HEK293 (cell line): ENCODE results near the gene TSPOAP1.

ENCODE experiments used
- CTCF ChIA-PET: fragments of 350-600 bp; formaldehyde crosslinking; extraction: SDS; loops from one replicate; lab custom pipeline; 2021; ENCODE audit warnings: antibody characterized with exemption; lab: Yijun Ruan, JAX
- POLR2A ChIA-PET: fragments of 300-600 bp; formaldehyde crosslinking; extraction: SDS; loops from one replicate; lab custom pipeline; 2020; ENCODE audit warnings: antibody characterized with exemption, inconsistent platforms; lab: Yijun Ruan, JAX
- H3K27ac ChIP-seq: fragments of 200-500 bp; sonication (Bioruptor generic); 2 replicates; pipeline ENCODE4 v1.5.1; 2014; ENCODE audit warnings: low read depth, low read length, control low read depth, inconsistent platforms; ENCODE audit errors: extremely low read depth
- H3K36me3 ChIP-seq, 2 experiments: fragments of 200-500 bp in 1 of 2; sonication (Bioruptor generic) in 1 of 2; 1 replicate in 1 of 2; 2 replicates in 1 of 2; pipeline ENCODE4 v1.5.1; 2014 to 2017; ENCODE audit warnings: inconsistent platforms in 2 of 2, low read length in 2 of 2; ENCODE audit not compliant: control insufficient read depth in 2 of 2, insufficient read depth in 1 of 2
- H3K4me1 ChIP-seq: fragments of 200-500 bp; sonication (Bioruptor generic); 2 replicates; pipeline ENCODE4 v1.5.1; 2014; ENCODE audit warnings: mild to moderate bottlenecking, low read length, inconsistent platforms; ENCODE audit not compliant: control insufficient read depth, insufficient read depth
- H3K4me3 ChIP-seq: 2 replicates; pipeline ENCODE4 v1.5.1; 2011; ENCODE audit warnings: low read depth, mild to moderate bottlenecking, control low read depth, low read length, moderate library complexity
- H3K9me3 ChIP-seq: fragments of 200-500 bp; sonication (Bioruptor generic); 2 replicates; pipeline ENCODE4 v1.5.1; 2014; ENCODE audit warnings: low read depth, low read length, inconsistent platforms; ENCODE audit not compliant: control insufficient read depth, insufficient read depth
- HOXC10 ChIP-seq: sonication (generic); formaldehyde crosslinking; IDR thresholded peaks from 2 replicates; pipeline ENCODE4 v1.8.1; 2023; ENCODE audit warnings: mild to moderate bottlenecking, missing genetic modification reagents
- KLF10 ChIP-seq: fragments of 450-650 bp; IDR thresholded peaks from 2 replicates; pipeline ENCODE4 v1.5.1; 2018; ENCODE audit warnings: missing biosample characterization, mild to moderate bottlenecking, missing genetic modification characterization
- YY2 ChIP-seq: fragments of 450-650 bp; formaldehyde crosslinking; IDR thresholded peaks from 2 replicates; pipeline ENCODE4 v1.5.1; 2016; ENCODE audit warnings: missing biosample characterization, missing genetic modification characterization
- ZBTB21 ChIP-seq: fragments of 450-650 bp; formaldehyde crosslinking; IDR thresholded peaks from 2 replicates; pipeline ENCODE4 v1.5.1; 2017; ENCODE audit warnings: missing biosample characterization, missing genetic modification characterization
- ZBTB8A ChIP-seq: fragments of 450-650 bp; formaldehyde crosslinking; IDR thresholded peaks from 2 replicates; pipeline ENCODE4 v1.5.1; 2016; ENCODE audit warnings: missing biosample characterization, missing genetic modification characterization
- ZNF155 ChIP-seq: fragments of 450-650 bp; formaldehyde crosslinking; IDR thresholded peaks from 2 replicates; pipeline ENCODE4 v1.5.1; 2016; ENCODE audit warnings: missing biosample characterization, missing genetic modification characterization
- ZNF211 ChIP-seq: fragments of 450-650 bp; formaldehyde crosslinking; IDR thresholded peaks from 2 replicates; pipeline ENCODE4 v1.5.1; 2016; ENCODE audit warnings: low read depth, missing biosample characterization, missing genetic modification characterization
- ZNF266 ChIP-seq: fragments of 450-650 bp; formaldehyde crosslinking; IDR thresholded peaks from 2 replicates; pipeline ENCODE4 v1.5.1; 2016; ENCODE audit warnings: missing biosample characterization, missing genetic modification characterization, low read depth
- ZNF555 ChIP-seq: fragments of 450-650 bp; formaldehyde crosslinking; conservative IDR thresholded peaks from 2 replicates; pipeline ENCODE4 v1.5.1; 2017; ENCODE audit warnings: missing biosample characterization, mild to moderate bottlenecking, missing genetic modification characterization, inconsistent platforms
- ZNF624 ChIP-seq: fragments of 450-650 bp; formaldehyde crosslinking; IDR thresholded peaks from 2 replicates; pipeline ENCODE4 v1.5.1; 2017; ENCODE audit warnings: missing biosample characterization, missing genetic modification characterization
- ZNF629 ChIP-seq: fragments of 450-650 bp; formaldehyde crosslinking; IDR thresholded peaks from 2 replicates; pipeline ENCODE4 v1.5.1; 2017; ENCODE audit warnings: missing biosample characterization, missing genetic modification characterization
- TF ChIP-seq, protein P1 (sequence below): fragments of 450-650 bp; formaldehyde crosslinking; IDR thresholded peaks from 2 replicates; pipeline ENCODE4 v1.5.1; 2016; ENCODE audit warnings: missing biosample characterization, missing genetic modification characterization
- TF ChIP-seq, protein P2 (sequence below): fragments of 450-650 bp; formaldehyde crosslinking; IDR thresholded peaks from 2 replicates; pipeline ENCODE4 v1.5.1; 2016; ENCODE audit warnings: missing biosample characterization, missing genetic modification characterization
- TF ChIP-seq, protein P3 (sequence below): fragments of 450-650 bp; formaldehyde crosslinking; IDR thresholded peaks from 2 replicates; pipeline ENCODE4 v1.5.1; 2016; ENCODE audit warnings: missing biosample characterization, missing genetic modification characterization
- TF ChIP-seq, protein P4 (sequence below): fragments of 450-650 bp; formaldehyde crosslinking; conservative IDR thresholded peaks from 2 replicates; pipeline ENCODE4 v1.5.1; 2016; ENCODE audit warnings: low read depth, missing biosample characterization, missing genetic modification characterization
- TF ChIP-seq, protein P5 (sequence below): fragments of 450-650 bp; formaldehyde crosslinking; IDR thresholded peaks from 2 replicates; pipeline ENCODE4 v1.5.1; 2016; ENCODE audit warnings: missing biosample characterization, missing genetic modification characterization
- TF ChIP-seq, protein P6 (sequence below): sonication (generic); formaldehyde crosslinking; IDR thresholded peaks from 2 replicates; pipeline ENCODE4 v1.8.1; 2022; ENCODE audit warnings: mild to moderate bottlenecking, moderate library complexity, missing genetic modification reagents

Gene TSPOAP1

DNA sequence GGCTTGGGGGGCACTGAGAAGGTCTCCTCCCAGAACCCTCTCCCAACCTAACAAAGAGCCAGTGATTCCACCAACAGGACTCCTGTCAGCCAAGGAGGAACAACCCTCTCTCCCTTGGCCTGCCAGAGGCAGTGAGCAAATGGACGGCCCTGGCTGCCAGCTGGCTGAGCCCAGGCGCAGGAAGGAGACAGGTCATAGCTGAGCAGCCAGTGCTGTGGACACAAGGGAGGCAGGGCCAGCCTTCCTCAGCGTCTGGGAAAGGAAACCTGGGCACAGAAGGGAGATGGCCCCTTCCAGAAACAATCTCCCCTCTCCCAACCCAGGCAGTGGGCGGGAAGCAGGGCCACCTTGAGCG, 50.0 kb downstream of the TSPOAP1 start:
- H3K4me3 ChIP-seq: no peak overlapping the region
- POLR2A ChIA-PET: no interaction called here
- H3K4me1 ChIP-seq: no peaks in the 10 kb centered on the region
- H3K9me3 ChIP-seq: no peaks in the 10 kb centered on the region
- CTCF ChIA-PET: interaction anchor here (1.1 kb wide), 1 partner anchor 22 kb away, joined by 4 read pairs; no protein-coding TSS in a partner anchor
- H3K27ac ChIP-seq: no peak overlapping the region
- H3K36me3 ChIP-seq: no peaks in the 10 kb centered on the region
- TF ChIP-seq ZBTB8A (tag by site-specific recombination): no peak
- TF ChIP-seq, protein P1, sequence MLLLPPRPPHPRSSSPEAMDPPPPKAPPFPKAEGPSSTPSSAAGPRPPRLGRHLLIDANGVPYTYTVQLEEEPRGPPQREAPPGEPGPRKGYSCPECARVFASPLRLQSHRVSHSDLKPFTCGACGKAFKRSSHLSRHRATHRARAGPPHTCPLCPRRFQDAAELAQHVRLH (tag by site-specific recombination): no peak
- TF ChIP-seq, protein P2, sequence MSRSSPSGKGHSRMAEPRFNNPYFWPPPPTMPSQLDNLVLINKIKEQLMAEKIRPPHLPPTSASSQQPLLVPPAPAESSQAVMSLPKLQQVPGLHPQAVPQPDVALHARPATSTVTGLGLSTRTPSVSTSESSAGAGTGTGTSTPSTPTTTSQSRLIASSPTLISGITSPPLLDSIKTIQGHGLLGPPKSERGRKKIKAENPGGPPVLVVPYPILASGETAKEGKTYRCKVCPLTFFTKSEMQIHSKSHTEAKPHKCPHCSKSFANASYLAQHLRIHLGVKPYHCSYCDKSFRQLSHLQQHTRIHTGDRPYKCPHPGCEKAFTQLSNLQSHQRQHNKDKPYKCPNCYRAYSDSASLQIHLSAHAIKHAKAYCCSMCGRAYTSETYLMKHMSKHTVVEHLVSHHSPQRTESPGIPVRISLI: no peak
- TF ChIP-seq, protein P3, sequence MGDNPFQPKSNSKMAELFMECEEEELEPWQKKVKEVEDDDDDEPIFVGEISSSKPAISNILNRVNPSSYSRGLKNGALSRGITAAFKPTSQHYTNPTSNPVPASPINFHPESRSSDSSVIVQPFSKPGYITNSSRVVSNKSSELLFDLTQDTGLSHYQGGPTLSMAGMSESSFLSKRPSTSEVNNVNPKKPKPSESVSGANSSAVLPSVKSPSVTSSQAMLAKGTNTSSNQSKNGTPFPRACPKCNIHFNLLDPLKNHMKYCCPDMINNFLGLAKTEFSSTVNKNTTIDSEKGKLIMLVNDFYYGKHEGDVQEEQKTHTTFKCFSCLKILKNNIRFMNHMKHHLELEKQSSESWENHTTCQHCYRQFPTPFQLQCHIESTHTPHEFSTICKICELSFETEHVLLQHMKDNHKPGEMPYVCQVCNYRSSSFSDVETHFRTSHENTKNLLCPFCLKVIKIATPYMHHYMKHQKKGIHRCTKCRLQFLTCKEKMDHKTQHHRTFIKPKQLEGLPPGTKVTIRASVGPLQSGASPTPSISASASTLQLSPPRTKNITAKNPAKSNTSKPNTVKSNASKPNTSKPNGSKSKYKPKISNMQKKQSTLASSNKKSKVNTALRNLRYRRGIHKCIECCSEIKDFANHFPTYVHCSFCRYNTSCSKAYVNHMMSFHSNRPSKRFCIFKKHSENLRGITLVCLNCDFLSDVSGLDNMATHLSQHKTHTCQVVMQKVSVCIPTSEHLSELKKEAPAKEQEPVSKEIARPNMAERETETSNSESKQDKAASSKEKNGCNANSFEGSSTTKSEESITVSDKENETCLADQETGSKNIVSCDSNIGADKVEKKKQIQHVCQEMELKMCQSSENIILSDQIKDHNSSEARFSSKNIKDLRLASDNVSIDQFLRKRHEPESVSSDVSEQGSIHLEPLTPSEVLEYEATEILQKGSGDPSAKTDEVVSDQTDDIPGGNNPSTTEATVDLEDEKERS: no peak
- no peak for TF ChIP-seq YY2
- TF ChIP-seq, protein P4, sequence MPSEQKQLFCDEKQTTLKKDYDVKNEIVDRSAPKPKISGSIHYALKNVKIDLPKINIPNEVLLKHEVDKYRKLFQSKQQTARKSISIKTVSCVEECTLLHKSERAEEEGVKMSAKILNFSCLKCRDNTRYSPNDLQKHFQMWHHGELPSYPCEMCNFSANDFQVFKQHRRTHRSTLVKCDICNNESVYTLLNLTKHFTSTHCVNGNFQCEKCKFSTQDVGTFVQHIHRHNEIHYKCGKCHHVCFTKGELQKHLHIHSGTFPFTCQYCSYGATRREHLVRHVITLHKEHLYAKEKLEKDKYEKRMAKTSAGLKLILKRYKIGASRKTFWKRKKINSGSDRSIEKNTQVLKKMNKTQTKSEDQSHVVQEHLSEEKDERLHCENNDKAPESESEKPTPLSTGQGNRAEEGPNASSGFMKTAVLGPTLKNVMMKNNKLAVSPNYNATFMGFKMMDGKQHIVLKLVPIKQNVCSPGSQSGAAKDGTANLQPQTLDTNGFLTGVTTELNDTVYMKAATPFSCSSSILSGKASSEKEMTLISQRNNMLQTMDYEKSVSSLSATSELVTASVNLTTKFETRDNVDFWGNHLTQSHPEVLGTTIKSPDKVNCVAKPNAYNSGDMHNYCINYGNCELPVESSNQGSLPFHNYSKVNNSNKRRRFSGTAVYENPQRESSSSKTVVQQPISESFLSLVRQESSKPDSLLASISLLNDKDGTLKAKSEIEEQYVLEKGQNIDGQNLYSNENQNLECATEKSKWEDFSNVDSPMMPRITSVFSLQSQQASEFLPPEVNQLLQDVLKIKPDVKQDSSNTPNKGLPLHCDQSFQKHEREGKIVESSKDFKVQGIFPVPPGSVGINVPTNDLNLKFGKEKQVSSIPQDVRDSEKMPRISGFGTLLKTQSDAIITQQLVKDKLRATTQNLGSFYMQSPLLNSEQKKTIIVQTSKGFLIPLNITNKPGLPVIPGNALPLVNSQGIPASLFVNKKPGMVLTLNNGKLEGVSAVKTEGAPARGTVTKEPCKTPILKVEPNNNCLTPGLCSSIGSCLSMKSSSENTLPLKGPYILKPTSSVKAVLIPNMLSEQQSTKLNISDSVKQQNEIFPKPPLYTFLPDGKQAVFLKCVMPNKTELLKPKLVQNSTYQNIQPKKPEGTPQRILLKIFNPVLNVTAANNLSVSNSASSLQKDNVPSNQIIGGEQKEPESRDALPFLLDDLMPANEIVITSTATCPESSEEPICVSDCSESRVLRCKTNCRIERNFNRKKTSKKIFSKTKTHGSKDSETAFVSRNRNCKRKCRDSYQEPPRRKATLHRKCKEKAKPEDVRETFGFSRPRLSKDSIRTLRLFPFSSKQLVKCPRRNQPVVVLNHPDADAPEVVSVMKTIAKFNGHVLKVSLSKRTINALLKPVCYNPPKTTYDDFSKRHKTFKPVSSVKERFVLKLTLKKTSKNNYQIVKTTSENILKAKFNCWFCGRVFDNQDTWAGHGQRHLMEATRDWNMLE (tag by site-specific recombination): no peak
- TF ChIP-seq KLF10 (tag by site-specific recombination): no peak
- TF ChIP-seq HOXC10: no peak
- no peak for TF ChIP-seq ZNF629 (tag by site-specific recombination)
- no peak for TF ChIP-seq ZNF266
- TF ChIP-seq ZNF555 (tag by site-specific recombination): no peak
- no peak for TF ChIP-seq ZNF624
- TF ChIP-seq, protein P5, sequence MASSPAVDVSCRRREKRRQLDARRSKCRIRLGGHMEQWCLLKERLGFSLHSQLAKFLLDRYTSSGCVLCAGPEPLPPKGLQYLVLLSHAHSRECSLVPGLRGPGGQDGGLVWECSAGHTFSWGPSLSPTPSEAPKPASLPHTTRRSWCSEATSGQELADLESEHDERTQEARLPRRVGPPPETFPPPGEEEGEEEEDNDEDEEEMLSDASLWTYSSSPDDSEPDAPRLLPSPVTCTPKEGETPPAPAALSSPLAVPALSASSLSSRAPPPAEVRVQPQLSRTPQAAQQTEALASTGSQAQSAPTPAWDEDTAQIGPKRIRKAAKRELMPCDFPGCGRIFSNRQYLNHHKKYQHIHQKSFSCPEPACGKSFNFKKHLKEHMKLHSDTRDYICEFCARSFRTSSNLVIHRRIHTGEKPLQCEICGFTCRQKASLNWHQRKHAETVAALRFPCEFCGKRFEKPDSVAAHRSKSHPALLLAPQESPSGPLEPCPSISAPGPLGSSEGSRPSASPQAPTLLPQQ (tag by site-specific recombination): no peak

DNA sequence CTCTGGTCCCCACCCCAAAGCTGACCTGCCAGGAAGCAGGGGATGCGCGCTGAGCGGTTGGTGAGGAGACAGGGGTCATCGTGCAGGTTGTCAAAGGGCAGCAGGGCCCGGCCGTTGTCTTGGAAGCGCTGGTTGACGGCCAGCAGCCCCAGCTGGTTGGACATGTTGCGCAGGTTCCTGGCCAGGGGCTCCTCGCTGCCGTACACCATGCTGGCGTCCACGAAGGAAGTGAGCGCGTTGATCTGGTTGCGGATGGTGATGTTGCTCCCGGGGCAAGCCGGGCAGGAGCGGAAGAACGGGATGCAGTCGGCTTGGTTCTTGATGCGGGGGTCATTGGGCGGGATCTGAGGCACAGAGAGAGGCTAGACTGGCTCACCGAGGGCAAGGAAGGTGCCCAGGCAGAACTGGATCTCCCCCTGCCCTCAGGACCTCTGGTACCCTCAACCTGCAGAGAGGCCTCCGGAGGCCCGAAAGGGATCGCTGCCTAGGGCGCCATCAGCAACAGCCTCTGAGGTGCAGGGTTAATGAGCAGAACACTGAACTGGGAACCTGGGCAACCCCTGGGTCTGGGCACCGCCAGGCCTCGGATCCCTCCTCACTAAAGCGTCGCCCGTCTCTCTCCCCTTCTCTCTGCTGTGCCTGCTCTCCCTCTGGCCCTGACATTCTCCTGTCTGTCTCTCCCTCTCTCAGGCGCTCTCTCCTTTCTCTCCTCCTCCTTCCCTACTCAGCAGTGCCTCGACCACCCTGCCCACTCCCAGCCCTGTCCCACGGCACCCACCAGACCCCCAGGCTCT, 50.6 kb downstream of the TSPOAP1 start:
- Histone ChIP-seq H3K9me3 (no peaks in the 10 kb centered on the region), H3K4me3 (no peak overlapping the region), H3K27ac (no peak overlapping the region), H3K36me3 (no peaks in the 10 kb centered on the region), H3K4me1 (no peaks in the 10 kb centered on the region)
- POLR2A ChIA-PET: no interaction called here
- CTCF ChIA-PET: interaction anchor here (0.6 to 1.8 kb wide), 9 partner anchors 10 to 213 kb away, joined by 3 to 7 read pairs (median 3); no protein-coding TSS in a partner anchor
- TF ChIP-seq ZNF211 (tag by site-specific recombination) (no peak), ZBTB21 (tag by site-specific recombination) (no peak), ZNF555 (tag by site-specific recombination) (no peak), ZNF155 (tag by site-specific recombination) (no peak)
- TF ChIP-seq, protein P6, sequence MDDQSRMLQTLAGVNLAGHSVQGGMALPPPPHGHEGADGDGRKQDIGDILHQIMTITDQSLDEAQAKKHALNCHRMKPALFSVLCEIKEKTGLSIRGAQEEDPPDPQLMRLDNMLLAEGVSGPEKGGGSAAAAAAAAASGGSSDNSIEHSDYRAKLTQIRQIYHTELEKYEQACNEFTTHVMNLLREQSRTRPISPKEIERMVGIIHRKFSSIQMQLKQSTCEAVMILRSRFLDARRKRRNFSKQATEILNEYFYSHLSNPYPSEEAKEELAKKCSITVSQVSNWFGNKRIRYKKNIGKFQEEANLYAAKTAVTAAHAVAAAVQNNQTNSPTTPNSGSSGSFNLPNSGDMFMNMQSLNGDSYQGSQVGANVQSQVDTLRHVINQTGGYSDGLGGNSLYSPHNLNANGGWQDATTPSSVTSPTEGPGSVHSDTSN (CRISPR knock-in tag): no peak
